GM21737 (cell line): ENCODE measurements around the gene WIPF2.

Experiments used
- ATAC-seq: cut with Tn5 transposase; IDR thresholded peaks from one replicate; pipeline ENCODE4 v1.9.1; 2021; ENCODE audit warnings: mild to moderate bottlenecking, moderate library complexity; ENCODE audit not compliant: unreplicated experiment

The WIPF2 gene, protein sequence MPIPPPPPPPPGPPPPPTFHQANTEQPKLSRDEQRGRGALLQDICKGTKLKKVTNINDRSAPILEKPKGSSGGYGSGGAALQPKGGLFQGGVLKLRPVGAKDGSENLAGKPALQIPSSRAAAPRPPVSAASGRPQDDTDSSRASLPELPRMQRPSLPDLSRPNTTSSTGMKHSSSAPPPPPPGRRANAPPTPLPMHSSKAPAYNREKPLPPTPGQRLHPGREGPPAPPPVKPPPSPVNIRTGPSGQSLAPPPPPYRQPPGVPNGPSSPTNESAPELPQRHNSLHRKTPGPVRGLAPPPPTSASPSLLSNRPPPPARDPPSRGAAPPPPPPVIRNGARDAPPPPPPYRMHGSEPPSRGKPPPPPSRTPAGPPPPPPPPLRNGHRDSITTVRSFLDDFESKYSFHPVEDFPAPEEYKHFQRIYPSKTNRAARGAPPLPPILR

DNA sequence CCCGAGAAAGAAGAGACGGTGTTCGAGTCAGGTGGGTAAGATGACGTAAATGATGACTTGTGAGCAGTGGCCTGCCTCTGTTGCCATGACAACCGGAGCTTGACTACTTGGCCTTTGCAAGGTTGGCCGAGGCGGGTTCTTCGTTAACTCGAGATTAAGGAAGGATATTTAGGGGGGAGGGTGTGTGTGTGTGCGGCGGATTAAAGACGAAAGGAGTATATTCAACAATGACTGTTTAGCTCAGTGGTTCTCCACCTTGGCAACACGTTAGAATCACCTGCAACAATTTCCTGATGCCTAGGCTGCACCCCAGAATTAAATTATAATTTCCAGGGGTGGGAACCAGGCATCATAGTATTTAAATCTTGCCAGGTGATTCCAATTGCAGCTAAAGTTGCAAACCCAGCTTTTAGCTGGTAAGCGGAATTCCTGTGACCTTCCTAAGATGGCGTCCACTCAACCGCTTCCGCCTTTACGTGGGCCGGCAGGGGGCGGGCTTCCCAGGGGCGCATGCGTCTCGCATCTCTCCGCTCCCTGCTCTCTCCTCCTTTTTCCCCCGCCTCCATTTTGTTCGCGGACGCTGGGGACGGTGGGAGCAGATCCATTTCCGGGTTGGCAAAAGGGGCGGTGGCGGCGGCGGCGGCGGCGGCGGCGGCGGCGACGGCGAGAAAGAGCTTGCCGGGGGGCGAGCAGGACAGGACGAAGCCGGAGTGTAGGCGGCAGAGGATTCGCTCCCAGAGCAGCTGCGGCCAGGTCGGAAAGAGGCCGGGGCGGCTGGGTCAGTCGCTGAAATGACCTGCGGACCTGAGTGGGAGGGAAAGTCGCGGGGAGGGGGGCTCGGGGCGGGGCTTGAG, at the start of gene WIPF2:
TSS of gene WIPF2 (plus strand) at position 565 of the 854 bp plus-strand sequence. CDS start 37,156 bp downstream, outside the sequence.
- peak; percentile 79 for ATAC-seq

- no peak for ATAC-seq
Measured at GRCh38 chr17:40170325-40170724, 48.8 kb upstream of the WIPF2 start.

DNA sequence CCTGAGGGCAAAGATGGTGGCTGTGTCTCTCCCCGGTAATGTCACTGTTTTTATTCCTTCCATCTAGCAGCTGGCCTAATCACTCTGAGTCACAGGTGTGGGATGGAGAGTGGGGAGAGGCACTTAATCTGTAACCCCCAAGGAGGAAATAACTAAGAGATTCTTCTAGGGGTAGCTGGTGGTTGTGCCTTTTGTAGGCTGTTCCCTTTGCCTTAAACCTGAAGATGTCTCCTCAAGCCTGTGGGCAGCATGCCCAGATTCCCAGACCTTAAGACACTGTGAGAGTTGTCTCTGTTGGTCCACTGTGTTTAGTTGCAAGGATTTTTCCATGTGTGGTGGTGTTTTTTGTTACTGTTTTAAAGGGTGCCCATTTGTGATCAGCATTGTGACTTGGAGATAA, 47.4 kb upstream of the WIPF2 start:
- no peak for ATAC-seq

GRCh38 chr17:40173091-40173777, 45.9 kb upstream of the WIPF2 start:
- no peak for ATAC-seq

DNA sequence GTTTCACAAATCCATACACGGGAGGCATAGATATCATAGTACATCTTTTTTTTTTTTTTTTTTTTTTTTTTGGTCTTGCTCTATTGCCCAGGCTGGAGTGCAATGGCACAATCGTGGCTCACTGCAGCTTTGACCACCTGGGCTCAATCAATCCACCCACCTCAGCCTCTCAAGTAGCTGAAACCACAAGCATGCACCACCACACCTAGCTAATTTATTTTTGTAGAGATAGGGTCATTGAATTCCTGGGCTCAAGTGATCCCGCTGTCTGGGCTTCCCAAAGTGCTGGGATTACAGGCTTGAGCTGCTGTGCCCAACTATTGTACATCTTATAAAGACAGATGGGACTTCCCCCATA, 45.3 kb upstream of the WIPF2 start:
- no peak for ATAC-seq

- ATAC-seq: no peak
Measured at GRCh38 chr17:40174514-40174913, 44.6 kb upstream of the WIPF2 start.

DNA sequence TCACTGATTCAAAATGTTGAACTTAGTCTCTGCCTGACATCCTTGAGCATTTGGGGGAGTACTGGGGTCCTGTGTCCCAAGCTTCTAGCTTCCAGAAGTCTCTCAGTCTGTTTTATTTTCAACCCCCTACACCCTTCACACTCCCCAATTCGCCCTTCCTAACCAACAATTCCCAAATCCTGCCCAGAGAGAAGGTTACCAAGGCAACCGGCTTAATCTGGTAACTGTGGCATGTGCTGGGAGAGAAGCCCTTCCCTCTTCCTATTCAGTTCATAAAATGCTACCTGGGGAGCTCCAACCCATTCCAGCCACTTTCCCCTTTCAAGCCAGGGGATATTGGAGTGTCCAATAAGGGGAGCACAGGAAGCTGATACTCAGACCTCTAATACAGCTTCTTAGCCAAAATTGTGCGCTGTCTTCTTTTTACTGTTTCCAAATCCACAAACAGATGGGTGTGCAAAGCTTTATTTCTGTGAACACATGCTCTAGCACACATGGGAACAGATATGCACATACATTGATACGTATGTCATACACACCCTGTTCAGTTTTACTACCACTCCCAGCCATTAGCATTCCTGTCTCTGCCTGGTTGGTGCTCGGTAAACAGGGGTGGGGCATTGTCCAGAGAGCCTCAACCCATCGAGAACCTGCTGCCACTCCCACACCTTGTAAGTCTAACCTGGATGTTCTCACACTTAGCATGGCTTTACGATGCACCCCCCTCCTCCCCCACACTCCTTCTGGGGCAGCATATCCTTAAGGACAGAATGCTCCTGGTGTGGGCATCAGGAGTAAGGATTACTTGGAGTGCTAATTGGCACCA, 43.0 kb upstream of the WIPF2 start:
- no peak for ATAC-seq

DNA sequence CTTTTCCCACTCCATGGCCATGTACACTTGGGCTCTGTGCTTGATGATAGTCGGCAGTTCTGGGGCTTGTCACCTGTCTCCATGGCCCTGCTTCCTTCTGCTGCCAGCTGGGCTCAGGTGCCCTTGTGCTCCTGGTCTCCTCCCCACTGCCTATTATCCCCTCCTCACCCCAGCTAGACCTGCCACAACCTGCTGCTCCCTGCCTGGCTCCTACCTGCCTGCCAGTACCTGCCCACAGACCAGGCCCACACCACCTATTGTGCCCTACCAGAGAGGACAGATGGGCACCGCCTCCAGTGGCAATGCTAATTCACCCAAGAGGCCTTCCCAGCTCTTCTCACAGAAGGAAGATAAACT, 42.4 kb upstream of the WIPF2 start:
- ATAC-seq: no peak

- ATAC-seq: no peak
Measured at GRCh38 chr17:40177275-40177874, 41.7 kb upstream of the WIPF2 start, which contains the start of gene RAPGEFL1. TSS of gene RAPGEFL1 (plus strand) at chr17:40177470. CDS start at chr17:40177862, 392 bp downstream.

DNA sequence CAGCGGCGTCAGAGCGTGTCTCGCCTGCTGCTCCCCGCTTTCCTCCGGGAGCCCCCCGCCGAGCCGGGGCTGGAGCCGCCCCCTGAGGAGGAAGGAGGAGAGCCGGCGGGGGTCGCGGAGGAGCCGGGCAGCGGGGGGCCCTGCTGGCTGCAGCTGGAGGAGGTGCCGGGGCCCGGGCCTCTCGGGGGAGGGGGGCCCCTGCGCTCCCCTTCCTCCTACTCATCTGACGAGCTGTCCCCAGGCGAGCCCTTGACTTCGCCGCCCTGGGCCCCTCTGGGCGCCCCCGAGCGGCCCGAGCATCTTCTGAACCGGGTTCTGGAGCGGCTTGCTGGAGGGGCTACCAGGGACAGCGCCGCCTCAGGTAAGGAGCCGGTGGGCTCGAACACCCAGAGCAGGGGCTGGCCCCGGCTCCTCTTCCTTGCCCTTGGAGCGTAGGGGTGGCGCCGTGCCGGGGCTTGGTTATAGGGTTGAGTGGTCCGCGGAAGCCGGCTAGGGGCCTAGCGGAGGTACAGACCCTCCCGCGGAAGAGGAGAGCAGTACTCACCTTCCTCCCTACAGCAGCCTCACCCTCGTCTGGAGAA, 41.0 kb upstream of the WIPF2 start:
- ATAC-seq: no peak

DNA sequence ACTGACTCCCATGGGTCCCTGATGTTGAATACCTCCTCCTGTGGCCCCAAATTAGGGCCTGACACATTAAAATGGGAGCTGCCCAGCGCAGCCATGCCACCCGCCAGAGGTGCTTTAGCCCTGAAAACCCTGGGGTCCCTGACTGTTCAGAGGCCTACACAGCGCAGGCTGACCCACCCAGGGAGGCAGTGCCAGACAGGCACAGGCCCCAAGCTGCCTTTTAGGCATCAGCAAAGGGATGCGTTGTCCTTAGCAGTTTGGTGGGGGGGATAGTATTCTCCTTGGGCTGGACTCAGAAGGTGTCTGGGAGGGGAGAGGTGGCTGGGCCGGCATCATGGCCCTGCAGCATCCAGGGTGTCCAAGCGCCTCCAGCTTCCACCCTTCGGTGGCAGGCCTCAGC, 40.4 kb upstream of the WIPF2 start:
- ATAC-seq: no peak

DNA sequence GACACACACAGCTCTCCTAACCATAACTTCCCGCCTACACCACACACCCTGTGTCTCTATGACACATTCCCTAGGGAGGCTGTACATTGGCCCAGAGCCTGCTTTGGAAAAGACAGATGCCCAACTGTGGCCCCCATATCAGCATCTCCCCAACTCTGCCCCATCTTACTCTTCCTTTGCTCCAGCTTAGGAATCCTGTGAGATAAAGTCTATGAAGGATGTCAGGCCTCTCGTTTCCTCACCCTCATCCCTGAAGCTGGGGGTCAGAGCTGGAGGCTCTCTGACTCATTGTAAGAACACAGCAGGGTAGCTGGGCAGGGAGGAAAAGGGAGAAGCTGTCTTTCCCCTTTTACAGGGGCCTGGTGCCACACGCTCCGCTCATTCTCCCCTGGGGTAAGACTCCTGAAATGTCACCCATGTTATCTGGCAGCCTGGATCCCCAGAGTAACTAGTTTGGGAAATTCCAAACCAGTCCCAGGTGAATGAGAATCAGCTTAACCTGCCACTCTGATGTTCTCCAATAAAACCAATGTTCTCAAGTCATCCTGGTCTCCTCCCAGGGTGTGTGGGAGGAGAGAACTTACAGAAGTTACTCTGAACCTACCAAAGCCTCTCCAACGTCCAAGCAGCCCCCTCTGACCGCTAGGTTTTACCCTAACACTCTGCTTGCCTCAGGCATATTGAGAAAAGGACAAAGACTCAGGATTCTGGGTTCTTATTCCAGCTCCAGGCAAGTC, 39.0 kb upstream of the WIPF2 start:
- no peak for ATAC-seq

GRCh38 chr17:40180694-40181093, 38.4 kb upstream of the WIPF2 start:
- no peak for ATAC-seq

GRCh38 chr17:40181205-40181604, 37.9 kb upstream of the WIPF2 start:
- no peak for ATAC-seq

DNA sequence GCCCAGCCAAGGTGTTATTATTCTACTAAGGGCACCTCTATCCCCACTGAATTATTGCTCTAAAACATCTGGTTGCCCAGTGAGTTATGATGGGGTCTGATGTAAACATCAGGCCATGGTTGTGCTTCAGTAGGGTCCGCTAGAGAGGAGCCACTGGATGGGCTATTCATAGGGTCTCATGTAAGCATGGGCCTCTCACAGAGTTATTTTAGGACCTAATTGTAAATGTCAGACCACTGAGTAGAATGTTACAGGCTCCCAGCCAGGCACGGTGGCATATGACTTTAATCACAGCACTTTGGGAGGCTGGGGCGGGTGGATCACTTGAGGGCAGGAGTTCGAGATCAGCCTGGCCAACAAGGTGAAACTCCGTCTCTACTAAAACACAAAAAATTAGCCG, 36.5 kb upstream of the WIPF2 start:
- ATAC-seq: no peak

DNA sequence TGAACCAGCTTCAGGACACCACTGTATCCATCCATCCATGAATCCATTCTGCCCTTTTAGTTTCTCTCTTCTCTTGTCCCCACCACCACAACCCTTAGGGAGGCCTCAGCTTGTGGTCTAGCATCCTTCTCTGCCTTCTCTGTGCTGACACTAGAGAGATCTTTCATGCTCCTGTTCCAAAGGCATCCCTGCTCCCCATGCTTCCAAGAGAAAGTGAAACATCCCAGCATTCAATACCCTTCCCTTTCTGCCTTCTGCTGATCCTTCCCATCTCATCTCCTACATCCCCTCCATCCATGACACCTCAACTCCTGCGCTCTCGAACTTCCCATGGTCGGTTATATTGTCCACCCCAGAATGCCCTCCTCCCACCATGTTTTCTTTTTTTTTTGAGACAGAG, 31.9 kb upstream of the WIPF2 start:
- no peak for ATAC-seq

GRCh38 chr17:40188694-40189093, 30.4 kb upstream of the WIPF2 start:
- no peak for ATAC-seq

- ATAC-seq: no peak
Measured at GRCh38 chr17:40190197-40191021, 28.7 kb upstream of the WIPF2 start.
